VCaP (cell line): ENCODE data around the gene OTOGL.

ENCODE experiments used
- H3K27ac ChIP-seq: fragments of 450-650 bp; 2 replicates; pipeline ENCODE4 v1.5.1; 2017
- CTCF ChIP-seq: fragments of 450-650 bp; conservative IDR thresholded peaks from 2 replicates; pipeline ENCODE4 v1.5.1; 2017; ENCODE audit warnings: mild to moderate bottlenecking, moderate library complexity

Gene OTOGL

GRCh38 chr12:80415466-80415865 is 316.1 kb downstream of the OTOGL start:
- H3K27ac ChIP-seq, result no peak overlapping the region
- no peak for TF ChIP-seq CTCF

GRCh38 chr12:80419644-80420043 is 320.3 kb downstream of the OTOGL start:
- H3K27ac ChIP-seq, result peak overlapping the region; percentile 42
- no peak for TF ChIP-seq CTCF

GRCh38 chr12:80420075-80420474 is 320.7 kb downstream of the OTOGL start:
- H3K27ac ChIP-seq, result peak overlapping the region; percentile 42
- no peak for TF ChIP-seq CTCF

- TF ChIP-seq CTCF, result no peak
- no peak overlapping the region for H3K27ac ChIP-seq
These were observed 323.2 kb downstream of the OTOGL start for GRCh38 chr12:80422550-80422949.
